ENCODE data around the gene PPP1R1C.

GRCh38 chr2:182033449-182033848, 47.8 kb downstream of the PPP1R1C start:
- TF ChIP-seq CTCF (IDR thresholded peaks at IDR 0.05) (no peak), POLR2A (IDR thresholded peaks at IDR 0.05) (no peak), POLR2AphosphoS5 (IDR thresholded peaks at IDR 0.05) (no peak), EP300 (IDR thresholded peaks at IDR 0.05; ENCODE audit: low read depth) (no peak)

All from transverse colon (tissue), 4 donors.